NCI-H82 treated with DMSO at 0.1 percent for 48 hours (cell line): ENCODE data around the gene HNRNPUL2.
"Not testable (repeated sequence)": the region's sequence is repeated elsewhere in the genome, so short reads cannot be mapped to it uniquely, and the experiment has no call there.

ENCODE experiments used
- DNase-seq: peaks from one replicate; lab custom pipeline; 2025; ENCODE audit not compliant: unreplicated experiment; lab: John Stamatoyannopoulos, UW

Gene HNRNPUL2

DNA sequence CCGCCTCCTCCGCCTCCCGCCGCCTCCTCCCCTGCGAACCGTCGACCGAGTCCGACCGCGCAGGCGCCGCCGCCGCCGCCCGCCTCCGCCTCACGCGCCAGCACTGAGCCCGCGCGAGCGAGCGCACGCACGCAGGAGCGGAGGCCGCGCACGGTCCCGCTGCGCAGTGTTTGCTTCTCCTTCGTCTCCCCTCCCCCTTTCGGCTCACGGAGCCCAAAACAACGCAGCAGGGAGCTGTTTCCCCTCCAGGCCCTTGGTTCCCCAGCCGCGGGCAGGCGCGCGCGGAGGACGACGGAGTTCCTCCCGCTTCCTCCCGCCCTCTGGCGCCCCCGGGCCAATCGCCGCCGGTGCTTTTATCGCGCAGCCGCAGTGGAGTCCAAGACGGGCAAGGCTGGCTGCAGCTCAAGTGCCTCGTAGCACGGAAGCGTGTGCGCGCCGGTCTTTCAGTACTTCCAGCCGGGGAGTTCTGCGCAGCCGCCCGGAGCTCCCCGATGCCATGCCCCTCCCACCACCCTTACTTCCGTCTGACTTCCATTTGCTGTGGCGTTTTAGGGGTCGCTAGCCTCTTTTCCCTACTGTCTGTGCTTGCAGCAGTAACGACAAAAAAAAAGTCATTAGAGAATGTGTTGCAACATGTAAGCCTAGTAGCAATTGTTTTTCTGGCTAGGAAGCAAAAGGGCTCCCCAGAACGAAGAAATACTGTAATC, at the start of gene HNRNPUL2:
Gene HNRNPUL2 (minus strand): TSS at position 293 of the 707 bp plus-strand sequence. CDS start 301 bp downstream, outside the sequence.
- peak; percentile 92 for DNase-seq

DNA sequence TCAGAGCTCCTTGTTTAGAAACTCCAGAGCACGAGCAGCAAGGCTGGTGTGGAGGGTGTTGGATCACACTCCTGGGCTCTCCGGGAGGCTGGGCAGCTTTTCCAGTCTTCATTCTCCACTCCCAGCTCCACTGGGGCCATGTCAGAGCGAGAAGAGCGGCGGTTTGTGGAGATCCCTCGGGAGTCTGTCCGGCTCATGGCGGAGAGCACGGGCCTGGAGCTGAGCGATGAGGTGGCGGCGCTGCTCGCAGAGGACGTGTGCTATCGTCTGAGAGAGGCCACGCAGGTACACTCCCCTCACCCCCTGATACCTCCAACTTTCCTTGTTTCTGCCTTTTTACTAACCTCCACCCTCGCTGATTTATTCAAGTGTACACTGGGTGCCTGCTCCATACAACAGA, 48.4 kb upstream of the HNRNPUL2 start:
- DNase-seq = no peak

DNA sequence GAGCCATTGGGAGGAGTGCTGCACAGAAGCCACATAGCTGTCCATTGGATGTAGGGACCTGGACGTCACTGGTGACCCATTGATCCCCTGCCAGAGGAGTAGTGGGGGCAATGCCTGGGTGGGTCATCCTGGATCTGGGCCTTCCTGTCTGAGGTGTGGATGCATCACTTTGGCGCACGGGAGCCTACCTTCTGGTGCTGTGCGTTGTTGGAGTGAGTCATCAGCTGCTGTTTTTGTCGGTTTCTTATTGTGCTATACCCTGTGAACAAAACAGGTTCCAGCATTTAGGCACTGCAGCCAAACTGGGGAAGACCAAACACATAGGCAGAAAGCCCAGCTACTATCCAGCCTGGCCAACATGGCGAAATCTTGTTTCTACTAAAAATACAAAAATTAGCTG, 47.1 kb upstream of the HNRNPUL2 start:
- DNase-seq = no peak

DNA sequence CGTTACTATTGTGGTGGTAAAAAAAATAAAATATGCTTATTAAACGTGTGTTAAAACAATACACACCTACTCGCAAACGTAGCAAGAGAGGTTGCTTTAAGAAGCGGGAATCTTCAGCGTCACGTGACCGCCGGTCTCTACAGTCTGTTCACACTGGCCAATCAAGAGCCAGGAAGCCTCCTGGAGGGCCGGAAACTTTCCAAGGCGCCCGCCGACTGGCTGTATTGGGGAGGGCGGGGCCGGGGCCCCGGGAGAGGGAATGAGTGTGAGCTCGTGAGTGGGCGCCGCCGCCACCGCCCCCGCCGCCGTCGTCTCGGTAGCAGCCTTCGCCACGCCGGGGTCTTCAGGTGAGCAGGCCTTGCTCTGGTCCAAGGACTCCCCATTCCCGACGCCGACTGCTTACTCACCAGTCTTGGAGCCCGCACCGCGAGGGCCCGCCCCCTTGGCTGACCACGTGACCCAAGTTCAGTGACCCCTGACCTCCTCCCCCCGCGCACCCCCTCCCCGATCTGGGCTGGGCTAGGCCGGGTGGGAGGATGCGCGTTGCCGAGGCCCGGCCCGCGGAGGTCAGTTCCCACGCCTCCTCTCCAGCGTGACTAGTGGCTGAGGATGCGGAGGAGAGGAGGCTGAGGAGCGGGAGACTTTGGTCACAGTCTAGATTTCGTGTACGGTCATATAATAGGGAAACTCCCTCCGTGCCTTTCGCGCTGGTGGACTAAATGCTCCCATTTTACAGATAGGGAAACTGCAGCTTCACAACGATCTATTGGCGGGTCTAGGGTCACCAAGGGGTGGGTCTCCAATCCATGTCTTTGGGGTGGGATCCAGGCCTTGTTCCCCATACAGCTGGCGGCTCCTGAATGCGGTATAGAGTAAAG, 44.1 kb upstream of the HNRNPUL2 start, which contains the start of gene TAF6L:
Gene TAF6L (plus strand): TSS at position 253 of the 878 bp plus-strand sequence. CDS start 4,388 bp downstream, outside the sequence.
- DNase-seq = peak; percentile 88

DNA sequence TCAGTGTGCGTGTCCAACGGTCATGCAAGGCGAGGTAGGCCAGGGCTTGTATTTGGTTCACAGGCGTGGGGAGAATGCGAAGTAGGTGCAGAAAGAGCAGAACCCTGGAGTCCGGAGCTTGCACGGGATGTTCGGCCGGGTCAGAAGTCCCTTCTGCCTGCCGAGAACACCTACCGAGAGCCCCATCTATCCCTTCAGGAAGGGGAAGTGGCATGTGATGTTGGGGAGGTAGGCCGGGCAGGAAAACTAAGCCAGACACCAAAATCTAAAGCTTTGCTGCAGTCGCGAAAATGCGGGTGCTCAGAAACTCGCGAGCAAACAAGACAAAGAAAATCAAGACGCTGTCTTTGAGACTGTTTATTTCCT, 43.5 kb upstream of the HNRNPUL2 start:
- no peak for DNase-seq

DNA sequence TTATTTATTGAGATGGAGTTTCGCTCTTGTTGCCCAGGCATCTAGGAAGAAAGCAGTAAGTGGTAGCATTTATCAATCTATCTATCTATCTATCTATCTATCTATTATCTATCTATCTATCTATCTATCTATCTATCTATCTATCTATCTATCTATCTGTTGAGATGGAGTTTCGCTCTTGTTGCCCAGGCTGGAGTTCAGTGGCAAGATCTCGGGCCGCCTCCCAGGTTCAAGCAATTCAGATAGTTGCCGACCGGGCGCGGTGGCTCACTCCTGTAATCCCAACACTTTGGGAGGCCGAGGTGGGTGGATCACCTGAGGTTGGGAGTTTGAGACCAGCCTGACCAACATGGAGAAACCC, 33.6 kb upstream of the HNRNPUL2 start:
- DNase-seq = not testable (repeated sequence)

DNA sequence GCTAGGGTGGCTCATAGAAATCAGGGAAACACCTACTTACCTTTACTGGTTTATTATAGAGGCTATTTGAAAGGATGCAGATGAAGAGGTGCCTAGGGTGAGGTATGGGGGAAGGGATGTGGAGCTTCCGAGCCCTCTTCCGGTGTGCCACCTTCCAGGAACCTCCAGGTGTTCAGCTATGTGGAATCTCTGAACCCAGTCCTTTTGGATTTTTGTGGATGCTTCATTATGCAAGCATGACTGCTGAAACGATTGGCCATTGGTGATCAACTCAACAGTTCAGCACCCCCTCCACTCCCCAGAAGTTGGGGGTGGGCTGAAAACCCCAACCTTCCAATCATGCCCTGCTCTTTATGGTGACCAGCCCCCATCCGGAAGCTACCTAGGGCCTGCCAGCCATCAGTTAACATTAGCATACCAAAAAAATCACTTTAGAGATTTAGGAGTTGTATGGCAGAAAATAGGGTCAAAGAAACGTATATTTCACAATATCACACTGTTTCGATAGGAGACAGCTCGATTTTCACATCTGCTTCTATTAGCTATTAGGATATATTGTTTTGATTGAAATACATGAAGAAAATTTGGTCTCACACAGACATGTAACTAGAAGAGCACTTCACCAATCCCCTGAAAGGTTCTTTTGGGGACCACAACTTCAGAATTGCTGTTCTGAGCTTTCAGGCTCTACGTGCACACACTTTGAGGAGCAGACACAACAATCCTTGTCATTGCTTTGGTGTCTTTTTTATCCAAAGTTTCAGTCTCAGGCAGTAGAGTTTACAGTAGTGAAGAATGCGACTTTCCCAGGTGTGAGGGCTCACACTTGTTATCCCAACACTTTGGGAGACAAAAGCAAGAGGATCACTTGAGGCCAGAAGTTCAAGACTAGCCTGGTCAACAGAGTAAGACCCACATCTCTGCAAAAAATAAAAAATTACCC, 30.9 kb upstream of the HNRNPUL2 start:
- DNase-seq = no peak

DNA sequence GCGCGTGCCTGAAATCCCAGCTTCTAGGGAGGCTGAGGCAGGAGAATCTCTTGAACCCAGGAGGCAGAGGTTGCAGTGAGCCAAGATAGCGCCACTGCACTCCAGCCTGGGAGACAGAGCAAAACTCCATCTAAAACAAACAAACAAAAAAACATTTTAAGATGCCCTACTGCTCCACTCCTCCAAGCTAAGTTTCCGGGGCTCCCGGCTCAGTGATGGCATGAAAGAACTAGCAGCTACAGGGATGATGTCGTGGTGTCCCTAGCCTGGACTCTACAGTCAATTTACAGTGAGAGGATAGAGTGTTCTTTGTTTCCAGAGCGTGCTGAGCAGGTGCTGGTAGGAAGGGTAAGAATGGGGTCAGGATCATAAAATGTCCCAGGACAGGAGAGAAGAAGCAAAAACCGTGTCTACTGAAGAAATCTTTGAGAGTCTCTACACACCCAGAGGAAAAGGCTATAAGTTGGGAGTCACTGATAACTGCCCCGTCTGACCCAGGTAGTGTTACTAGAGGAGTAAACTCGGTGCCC, 27.9 kb upstream of the HNRNPUL2 start:
- no peak for DNase-seq

DNA sequence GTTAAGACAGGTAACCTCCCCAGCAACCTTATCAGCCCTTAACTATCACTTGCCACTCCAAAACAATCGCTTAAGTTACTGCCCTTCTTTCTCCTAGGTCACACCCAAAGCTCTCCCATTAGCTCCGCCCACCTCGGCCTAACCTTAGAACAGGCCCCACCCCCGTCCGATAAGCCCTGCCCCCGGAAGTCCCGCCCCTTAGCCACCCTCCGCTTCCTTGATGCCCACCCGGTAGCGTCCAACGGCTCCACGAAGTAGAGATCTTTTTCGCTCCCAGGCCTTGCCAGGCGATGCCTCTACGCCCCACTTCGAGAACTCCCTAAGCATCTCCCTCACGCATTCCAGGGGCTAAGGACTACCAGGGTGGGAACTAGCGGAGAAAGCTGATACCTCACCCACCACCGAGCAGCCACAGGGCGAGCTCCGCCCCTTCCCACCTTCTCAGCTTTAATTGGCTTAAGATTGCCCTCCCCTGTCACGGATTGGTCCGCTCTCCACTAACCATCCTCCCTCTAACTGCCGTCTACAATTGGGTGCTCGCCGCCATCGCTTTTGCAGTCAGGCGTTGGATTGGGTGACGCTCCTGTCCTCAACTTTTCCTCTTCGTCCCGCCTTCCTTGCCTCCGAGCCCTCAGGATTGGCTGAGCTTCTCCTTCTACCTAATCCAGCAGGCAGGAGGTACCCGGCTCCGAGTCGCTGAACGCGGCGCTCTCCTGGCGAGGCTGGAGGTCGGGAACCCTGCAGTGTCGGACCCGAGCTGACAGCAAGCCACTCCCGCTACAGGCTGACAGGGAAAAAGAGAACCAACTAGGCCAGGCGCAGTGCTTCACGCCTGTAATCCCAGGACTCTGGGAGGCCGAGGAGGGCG, 26.7 kb upstream of the HNRNPUL2 start, which contains the start of gene ZBTB3:
Gene ZBTB3 (minus strand): TSS at position 425 of the 868 bp plus-strand sequence. CDS start 496 bp downstream, outside the sequence.
- peak; percentile 98 for DNase-seq

DNA sequence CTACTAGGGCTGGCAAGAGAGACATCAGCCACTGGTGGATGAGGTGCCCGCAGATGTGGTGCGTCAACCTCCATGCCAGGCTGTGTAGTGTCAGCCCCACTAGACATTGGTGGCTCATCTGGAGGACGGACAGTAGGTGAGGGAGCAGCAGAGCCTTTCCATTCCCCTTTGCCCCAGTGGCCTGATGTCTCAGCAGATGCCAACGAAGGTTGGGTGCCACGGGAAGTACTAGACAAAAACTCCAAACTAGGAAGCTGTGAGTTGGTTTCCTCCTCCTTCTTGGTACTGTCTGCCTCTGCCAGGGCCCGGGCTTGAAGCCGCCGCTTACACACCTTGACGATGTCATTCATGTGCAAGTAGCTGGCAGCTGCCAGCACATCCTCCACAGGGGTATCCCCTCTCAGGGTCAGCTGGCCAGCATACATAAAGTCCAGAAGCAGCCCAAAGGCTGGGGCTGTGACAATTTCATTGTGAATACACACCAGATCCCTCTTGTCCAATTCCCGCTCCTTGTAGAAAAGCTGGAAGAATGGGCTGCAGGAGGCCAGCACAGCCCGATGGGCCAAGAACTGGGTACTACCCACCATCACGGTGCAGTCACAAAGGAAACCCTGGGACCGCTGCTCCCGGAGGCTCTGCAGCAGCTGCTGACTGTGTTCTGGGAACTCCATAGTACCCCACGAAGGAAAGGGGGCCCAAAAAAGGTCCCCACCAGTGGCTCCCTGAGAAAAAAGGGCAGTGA, 25.9 kb upstream of the HNRNPUL2 start:
- DNase-seq = no peak

DNA sequence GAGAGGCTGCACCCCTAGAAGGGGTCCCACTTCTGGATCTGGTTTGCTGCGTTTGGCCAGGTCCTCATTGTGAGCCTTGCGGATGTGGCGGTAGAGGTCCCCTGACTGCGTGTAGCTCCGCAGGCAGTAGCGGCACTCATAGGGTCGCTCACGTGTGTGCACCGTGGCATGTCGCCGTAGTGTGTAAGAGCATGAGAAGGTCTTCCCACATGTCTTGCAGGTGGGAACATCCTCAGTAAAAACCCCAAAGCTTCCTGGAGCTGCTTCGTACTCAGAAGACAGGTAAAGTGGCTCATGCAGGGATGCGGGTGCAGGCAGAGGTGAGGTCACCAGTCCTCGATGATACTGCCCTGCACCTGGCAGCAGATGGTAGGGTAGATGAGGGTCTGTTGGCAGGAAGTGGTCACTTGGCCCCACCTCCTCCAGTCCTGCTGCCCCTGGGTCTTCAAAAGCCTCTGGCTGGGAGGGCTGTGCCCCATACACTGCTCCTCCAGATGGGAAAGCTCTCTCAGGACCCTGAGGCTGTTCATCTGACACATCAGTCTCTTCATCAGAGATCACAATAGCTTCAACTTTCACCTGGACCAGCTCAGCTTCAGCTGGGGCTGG, 25.0 kb upstream of the HNRNPUL2 start:
- DNase-seq = no peak

DNA sequence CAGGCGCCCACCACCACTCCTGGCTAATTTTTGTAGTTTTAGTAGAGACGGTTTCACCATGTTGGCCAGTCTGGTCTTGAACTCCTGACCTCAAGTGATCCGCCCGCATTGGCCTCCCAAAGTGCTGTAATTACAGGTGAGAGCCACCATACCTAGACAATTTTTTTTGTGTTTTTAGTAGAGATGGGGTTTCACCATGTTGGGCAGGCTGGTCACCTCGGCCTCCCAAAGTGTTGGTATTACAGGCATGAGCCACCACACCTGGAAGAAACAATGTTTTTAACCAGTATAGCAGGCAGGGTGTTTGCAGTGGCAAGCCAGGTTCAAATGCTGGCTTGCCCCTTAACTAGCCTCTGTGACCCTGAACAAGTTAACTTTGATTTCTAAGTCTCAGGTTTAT, 22.7 kb upstream of the HNRNPUL2 start:
- not testable (repeated sequence) for DNase-seq

DNA sequence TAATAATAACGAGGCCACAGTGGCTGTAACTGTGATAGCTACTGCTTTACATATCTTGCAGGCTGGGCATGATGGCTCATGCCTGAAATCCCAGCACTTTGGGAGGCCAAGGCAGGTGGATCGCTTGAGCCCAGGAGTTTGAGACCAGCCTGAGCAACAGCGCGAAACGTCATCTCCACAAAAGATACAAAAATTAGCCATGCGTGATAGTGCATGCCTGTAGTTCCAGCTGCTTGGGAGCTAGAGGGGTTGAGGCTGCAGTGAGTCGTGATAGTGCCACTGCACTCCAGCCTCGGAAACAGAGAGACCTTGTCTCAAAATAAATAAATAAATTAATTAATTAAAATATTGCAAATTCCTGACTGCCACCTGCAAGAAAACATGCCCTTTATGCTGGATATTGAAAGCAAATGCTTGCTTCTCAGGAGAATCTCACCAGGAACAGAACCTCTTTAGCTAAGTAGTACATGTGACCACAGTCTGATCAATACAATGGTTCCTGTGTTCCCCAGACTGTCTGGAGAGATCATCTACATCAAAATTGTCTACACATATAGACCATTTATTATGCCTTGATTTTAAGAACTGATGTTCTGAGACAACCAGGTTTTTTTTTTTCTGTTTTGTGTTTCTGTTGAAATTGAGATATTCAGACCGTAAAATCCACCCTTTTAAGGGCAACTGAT, 20.4 kb upstream of the HNRNPUL2 start:
- no peak for DNase-seq

DNA sequence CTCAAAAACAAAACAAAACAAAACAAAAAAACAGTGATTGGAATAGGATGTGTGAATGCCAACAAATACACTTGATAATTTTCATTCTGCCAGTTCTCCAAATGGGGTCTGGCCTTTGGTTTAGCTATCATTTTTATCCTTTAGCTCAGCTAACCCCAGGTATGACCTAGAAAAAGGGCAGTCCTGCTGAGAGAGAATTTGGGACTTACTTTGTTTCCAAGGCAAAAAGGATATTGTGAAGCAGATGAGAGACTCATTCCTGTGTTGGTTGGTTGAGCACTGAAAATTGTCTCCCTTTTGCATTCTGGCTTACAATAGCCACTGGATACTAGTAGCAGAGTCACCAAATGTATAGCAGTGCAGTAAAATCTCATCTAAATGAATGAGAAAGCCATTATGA, 9.9 kb upstream of the HNRNPUL2 start:
- DNase-seq = no peak

DNA sequence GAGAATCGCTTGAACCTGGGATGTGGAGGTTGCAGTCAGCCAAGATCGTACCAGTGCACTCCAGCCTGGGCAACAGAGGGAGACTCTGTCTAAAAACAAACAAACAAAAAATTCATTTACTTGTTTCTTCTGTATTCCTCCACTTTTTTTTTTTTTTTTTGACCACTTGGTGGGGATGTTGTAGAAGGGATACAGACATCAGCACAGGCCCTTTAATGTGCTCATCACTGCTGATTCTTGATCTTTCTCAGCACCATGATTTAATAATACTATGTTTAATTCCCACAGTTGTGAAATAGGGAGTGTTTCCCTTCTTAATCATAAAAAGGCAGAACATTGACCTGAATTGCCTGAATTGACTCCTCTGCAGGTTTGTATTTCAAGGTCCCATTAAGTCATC, 5.6 kb upstream of the HNRNPUL2 start:
- no peak for DNase-seq

DNA sequence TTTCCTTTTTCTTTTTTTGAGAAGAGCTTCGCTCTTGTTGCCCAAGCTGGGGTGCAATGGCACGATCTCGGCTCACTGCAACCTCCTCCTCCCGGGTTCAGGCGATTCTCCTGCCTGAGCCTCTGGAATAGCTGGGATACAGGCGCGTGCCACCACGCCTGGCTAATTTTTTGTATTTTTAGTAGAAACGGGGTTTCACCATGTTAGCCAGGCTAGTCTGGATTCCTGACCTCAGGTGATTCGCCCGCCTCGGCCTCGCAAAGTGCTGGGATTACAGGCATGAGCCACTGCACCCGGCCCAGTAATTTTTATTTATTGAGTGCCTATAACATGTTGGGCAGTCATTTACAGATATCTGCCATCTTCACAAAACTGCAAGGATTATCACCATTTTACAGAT, 2.8 kb upstream of the HNRNPUL2 start:
- not testable (repeated sequence) for DNase-seq

DNA sequence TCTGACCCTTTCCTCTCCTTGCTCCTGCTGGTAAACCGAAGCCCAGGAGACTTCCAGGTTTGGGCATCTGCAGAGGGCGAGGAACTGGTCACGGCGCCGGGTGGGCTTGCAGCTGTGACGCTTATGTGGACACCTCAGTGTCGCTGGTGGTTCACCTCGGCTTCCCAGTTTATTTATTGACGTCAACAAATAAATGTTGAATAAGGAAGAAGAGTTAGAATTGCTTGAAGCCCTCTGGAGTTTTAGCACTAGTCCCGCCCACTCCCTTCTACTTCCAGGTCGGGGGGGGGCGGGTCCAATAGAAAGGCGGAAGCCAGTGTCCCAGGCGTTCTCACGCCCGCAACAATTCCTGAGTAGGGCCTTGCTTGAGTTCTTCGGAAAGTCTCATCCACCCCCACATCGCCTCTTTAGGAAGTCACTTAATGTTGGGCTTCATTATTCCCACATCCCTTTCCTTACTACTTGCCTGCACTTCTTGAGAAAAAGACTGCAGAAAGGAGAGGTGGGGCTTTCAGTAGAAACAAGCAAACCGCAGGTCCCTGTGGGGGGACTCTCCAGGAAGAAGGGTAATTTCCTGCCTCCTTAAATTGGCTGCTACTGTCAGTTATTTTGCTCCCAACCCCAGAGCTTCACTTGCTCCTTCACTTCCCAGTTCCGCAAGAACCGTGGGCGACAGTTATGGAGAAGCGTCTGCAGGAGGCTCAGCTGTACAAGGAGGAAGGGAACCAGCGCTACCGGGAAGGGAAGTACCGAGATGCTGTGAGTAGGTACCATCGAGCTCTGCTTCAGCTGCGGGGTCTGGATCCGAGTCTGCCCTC, 1.1 kb upstream of the HNRNPUL2 start, which contains the start of gene TTC9C:
Gene TTC9C (plus strand): TSS at position 316 of the 818 bp plus-strand sequence. CDS start 363 bp downstream, at position 679.
- DNase-seq = peak; percentile 48
